ENCODE results near the gene GALNT15.

DNA sequence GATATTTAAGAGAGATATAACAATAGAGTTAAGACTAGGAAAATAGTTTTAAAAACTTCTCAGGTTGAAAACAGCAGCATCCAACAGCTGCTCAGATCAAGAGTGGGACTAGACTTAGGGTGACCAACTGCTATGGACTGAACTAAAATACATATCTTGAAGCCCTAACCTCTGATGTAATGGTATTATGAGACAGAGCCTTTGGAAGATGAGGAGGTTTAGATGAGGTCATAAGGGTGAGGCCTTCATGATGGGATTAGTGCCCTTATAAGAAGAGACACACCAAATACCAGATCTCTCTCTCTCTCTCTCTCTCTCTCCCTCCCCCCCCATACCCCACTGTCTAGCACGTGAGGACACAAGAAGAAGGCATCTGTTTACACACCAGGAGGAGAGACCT is 37.4 kb upstream of the GALNT15 start:
- TF ChIP-seq EP300 (IDR thresholded peaks at IDR 0.05) (no peak), POLR2A (IDR thresholded peaks at IDR 0.05) (no peak)
- TF ChIP-seq, protein P1, sequence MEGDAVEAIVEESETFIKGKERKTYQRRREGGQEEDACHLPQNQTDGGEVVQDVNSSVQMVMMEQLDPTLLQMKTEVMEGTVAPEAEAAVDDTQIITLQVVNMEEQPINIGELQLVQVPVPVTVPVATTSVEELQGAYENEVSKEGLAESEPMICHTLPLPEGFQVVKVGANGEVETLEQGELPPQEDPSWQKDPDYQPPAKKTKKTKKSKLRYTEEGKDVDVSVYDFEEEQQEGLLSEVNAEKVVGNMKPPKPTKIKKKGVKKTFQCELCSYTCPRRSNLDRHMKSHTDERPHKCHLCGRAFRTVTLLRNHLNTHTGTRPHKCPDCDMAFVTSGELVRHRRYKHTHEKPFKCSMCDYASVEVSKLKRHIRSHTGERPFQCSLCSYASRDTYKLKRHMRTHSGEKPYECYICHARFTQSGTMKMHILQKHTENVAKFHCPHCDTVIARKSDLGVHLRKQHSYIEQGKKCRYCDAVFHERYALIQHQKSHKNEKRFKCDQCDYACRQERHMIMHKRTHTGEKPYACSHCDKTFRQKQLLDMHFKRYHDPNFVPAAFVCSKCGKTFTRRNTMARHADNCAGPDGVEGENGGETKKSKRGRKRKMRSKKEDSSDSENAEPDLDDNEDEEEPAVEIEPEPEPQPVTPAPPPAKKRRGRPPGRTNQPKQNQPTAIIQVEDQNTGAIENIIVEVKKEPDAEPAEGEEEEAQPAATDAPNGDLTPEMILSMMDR (IDR thresholded peaks at IDR 0.05): no peak
